Calu3 (cell line): ENCODE results near the gene DDX39A. TPM values are rescaled to one million over a fixed set of nuclear protein-coding genes. Genes with fewer than 3 reads are reported as not detected.

Experiments
- BruUV-seq: library from RNA; stranded (reverse); fragments of 400-500 nt; replicated peaks from 2 replicates; lab custom pipeline; 2021; lab: Mats Ljungman, UMichigan
- CTCF ChIA-PET: fragments of 300-600 bp; sonication (Branson Sonifier 250); formaldehyde crosslinking; loops from one replicate; lab custom pipeline; 2022; ENCODE audit warnings: antibody characterized with exemption; lab: Charles Lee
- DNase-seq: peaks from one replicate; pipeline ENCODE4 v3.0.0; 2022
- H3K27ac Mint-ChIP-seq: one replicate; pipeline ENCODE4 v1.8.0; 2022; ENCODE audit warnings: mixed read lengths; ENCODE audit not compliant: unreplicated experiment
- H3K27me3 Mint-ChIP-seq: one replicate; pipeline ENCODE4 v1.8.0; 2022; ENCODE audit warnings: mixed read lengths; ENCODE audit not compliant: unreplicated experiment
- H3K36me3 Mint-ChIP-seq: one replicate; pipeline ENCODE4 v1.8.0; 2022; ENCODE audit warnings: mild to moderate bottlenecking, moderate library complexity, mixed read lengths; ENCODE audit not compliant: insufficient read depth, unreplicated experiment
- H3K4me1 Mint-ChIP-seq: one replicate; pipeline ENCODE4 v1.8.0; 2022; ENCODE audit warnings: mild to moderate bottlenecking, low read depth, mixed read lengths; ENCODE audit not compliant: unreplicated experiment
- H3K4me3 Mint-ChIP-seq: one replicate; pipeline ENCODE4 v1.8.0; 2022; ENCODE audit warnings: mild to moderate bottlenecking, low read depth, moderate library complexity, mixed read lengths; ENCODE audit not compliant: unreplicated experiment
- H3K9me3 Mint-ChIP-seq: one replicate; pipeline ENCODE4 v1.8.0; 2022; ENCODE audit warnings: low read depth, mixed read lengths; ENCODE audit not compliant: unreplicated experiment
- CTCF ChIP-seq: fragments of 200-600 bp; IDR thresholded peaks from one replicate; pipeline ENCODE4 v1.8.0; 2022; ENCODE audit warnings: antibody characterized with exemption; ENCODE audit not compliant: unreplicated experiment
- intact Hi-C: fragments of 100-400 bp; cut with micrococcal nuclease; formaldehyde crosslinking; loops from one replicate; pipeline ENCODE4 v1.10.0; 2022; ENCODE audit not compliant: unreplicated experiment
- total RNA-seq: library from RNA; stranded (reverse); gene quantifications from 2 replicates; pipeline ENCODE4 v1.2.3, GENCODE V29; 2022

Gene DDX39A
- total RNA-seq, 1 experiment from 2014 or later, result 104 TPM

- Mint-ChIP-seq H3K4me3 (no peak overlapping the region), H3K27ac (no peak overlapping the region), H3K9me3 (no peaks in the 10 kb centered on the region), H3K36me3 (peaks cover 14% of the 10 kb centered on the region), H3K27me3 (no peaks in the 10 kb centered on the region), H3K4me1 (peaks cover 6% of the 10 kb centered on the region)
- CTCF ChIA-PET, result no interaction called here
- no peak for DNase-seq
- intact Hi-C loops, result no loop called here
- no peak for TF ChIP-seq CTCF
- BruUV-seq, result no TSS peak
Measured at GRCh38 chr19:14441041-14441938, 22.1 kb upstream of the DDX39A start.

GRCh38 chr19:14440049-14440448, 20.9 kb upstream of the DDX39A start:
- Mint-ChIP-seq H3K27ac (no peak overlapping the region), H3K9me3 (no peaks in the 10 kb centered on the region), H3K27me3 (no peaks in the 10 kb centered on the region), H3K4me1 (peaks cover 12% of the 10 kb centered on the region), H3K4me3 (no peak overlapping the region), H3K36me3 (peaks cover 17% of the 10 kb centered on the region)
- CTCF ChIA-PET, result no interaction called here
- intact Hi-C loops, result no loop called here
- no TSS peak for BruUV-seq
- no peak for TF ChIP-seq CTCF
- no peak for DNase-seq

GRCh38 chr19:14439014-14439413, 19.9 kb upstream of the DDX39A start:
- intact Hi-C loops, result no loop called here
- H3K27me3 Mint-ChIP-seq, result no peaks in the 10 kb centered on the region
- no peak overlapping the region for H3K27ac Mint-ChIP-seq
- BruUV-seq, result no TSS peak
- DNase-seq, result no peak
- H3K4me1 Mint-ChIP-seq, result peaks cover 20% of the 10 kb centered on the region
- no peak for TF ChIP-seq CTCF
- H3K36me3 Mint-ChIP-seq, result peaks cover 23% of the 10 kb centered on the region
- CTCF ChIA-PET, result no interaction called here
- H3K9me3 Mint-ChIP-seq, result no peaks in the 10 kb centered on the region
- H3K4me3 Mint-ChIP-seq, result no peak overlapping the region

- no TSS peak for BruUV-seq
- H3K4me3 Mint-ChIP-seq, result no peak overlapping the region
Measured at GRCh38 chr19:14437578-14438140, 18.5 kb upstream of the DDX39A start.

More at GRCh38 chr19:14437578-14438140, 18.5 kb upstream of the DDX39A start:
- CTCF ChIA-PET, result no interaction called here
- TF ChIP-seq CTCF, result no peak
- no peak for DNase-seq
- H3K9me3 Mint-ChIP-seq, result no peaks in the 10 kb centered on the region
- H3K27me3 Mint-ChIP-seq, result no peaks in the 10 kb centered on the region
- no peak overlapping the region for H3K27ac Mint-ChIP-seq
- peaks cover 20% of the 10 kb centered on the region for H3K4me1 Mint-ChIP-seq
- intact Hi-C loops, result no loop called here
- peaks cover 31% of the 10 kb centered on the region for H3K36me3 Mint-ChIP-seq
